ENCODE data around the gene ARSD.

GRCh38 chrX:2862404-2862803 lies 66.7 kb downstream of the ARSD start:
- no peak for TF ChIP-seq GATA3 (IDR thresholded peaks at IDR 0.05; ENCODE audit: low read depth, low read length)
- no peak for TF ChIP-seq GATA2 (IDR thresholded peaks at IDR 0.05; ENCODE audit: low read depth, low read length)

Measured in SH-SY5Y (cell line).